ENCODE measurements around the gene FREM3. TPM values are rescaled to one million over a fixed set of nuclear protein-coding genes. Genes with fewer than 3 reads are reported as not detected.

FREM3 gene
- total RNA-seq, 3 donors from 2014 or later: 0.15 TPM; not detected in 2

GRCh38 chr4:143558286-143558685 lies 142.2 kb downstream of the FREM3 start:
- Histone ChIP-seq H3K9me3 (no peaks in the 10 kb centered on the region), H3K4me3 (no peak overlapping the region)
- intact Hi-C loops (cut with DNase I; ENCODE audit: low total_unique reads): no loop called here

DNA sequence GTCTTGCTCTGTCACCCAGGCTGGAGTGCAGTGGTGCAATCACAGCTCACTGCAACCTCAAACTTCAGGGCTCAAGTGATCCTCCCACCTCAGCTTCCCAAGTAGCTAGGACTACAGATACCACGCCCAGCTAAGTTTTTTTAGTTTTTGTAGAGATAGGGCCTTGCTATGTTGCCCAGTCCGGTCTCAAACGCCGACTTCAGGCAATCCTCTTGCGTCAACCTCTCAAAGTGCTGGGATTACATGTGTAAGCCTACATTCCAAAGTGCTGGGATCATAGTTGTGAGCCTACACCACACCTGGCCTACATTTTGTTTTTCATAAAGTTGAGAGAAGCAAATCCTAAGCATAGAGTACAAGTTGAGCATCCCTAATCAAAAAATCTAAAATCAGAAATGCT lies 144.8 kb downstream of the FREM3 start:
- TF ChIP-seq CTCF (IDR thresholded peaks at IDR 0.05): no peak
- TF ChIP-seq POLR2A (IDR thresholded peaks at IDR 0.05): no peak
- no peak for TF ChIP-seq POLR2AphosphoS5 (IDR thresholded peaks at IDR 0.05)
- no peaks in the 10 kb centered on the region for H3K4me1 ChIP-seq
- intact Hi-C loops (cut with DNase I; ENCODE audit: low total_unique reads): no loop called here
- no peak overlapping the region for H3K4me3 ChIP-seq
- no peaks in the 10 kb centered on the region for H3K36me3 ChIP-seq
- H3K9me3 ChIP-seq: no peaks in the 10 kb centered on the region
- no peak for DNase-seq (ENCODE audit: low spot score in 2 of 2)
- H3K27me3 ChIP-seq: no peaks in the 10 kb centered on the region
- no peak overlapping the region for H3K27ac ChIP-seq

More at GRCh38 chr4:143558286-143558685, 142.2 kb downstream of the FREM3 start:
- DNase-seq (ENCODE audit: low spot score in 2 of 2): no peak
- Histone ChIP-seq H3K36me3 (no peaks in the 10 kb centered on the region), H3K4me1 (no peaks in the 10 kb centered on the region), H3K27ac (no peak overlapping the region), H3K27me3 (no peaks in the 10 kb centered on the region)
- TF ChIP-seq POLR2AphosphoS5 (IDR thresholded peaks at IDR 0.05) (no peak), CTCF (IDR thresholded peaks at IDR 0.05) (no peak), POLR2A (IDR thresholded peaks at IDR 0.05) (no peak)

GRCh38 chr4:143554728-143555597 lies 145.5 kb downstream of the FREM3 start:
- no peaks in the 10 kb centered on the region for H3K4me1 ChIP-seq
- intact Hi-C loops (cut with DNase I; ENCODE audit: low total_unique reads): no loop called here
- H3K9me3 ChIP-seq: no peaks in the 10 kb centered on the region
- no peak overlapping the region for H3K4me3 ChIP-seq
- H3K36me3 ChIP-seq: no peaks in the 10 kb centered on the region
- no peak for DNase-seq (ENCODE audit: low spot score in 2 of 2)
- no peak overlapping the region for H3K27ac ChIP-seq
- TF ChIP-seq CTCF (IDR thresholded peaks at IDR 0.05): no peak
- TF ChIP-seq POLR2A (IDR thresholded peaks at IDR 0.05): no peak
- no peak for TF ChIP-seq POLR2AphosphoS5 (IDR thresholded peaks at IDR 0.05)
- no peaks in the 10 kb centered on the region for H3K27me3 ChIP-seq

GRCh38 chr4:143549928-143550327 lies 150.5 kb downstream of the FREM3 start:
- peaks cover 10% of the 10 kb centered on the region for H3K36me3 ChIP-seq
- no peak for TF ChIP-seq POLR2AphosphoS5 (IDR thresholded peaks at IDR 0.05)

DNA sequence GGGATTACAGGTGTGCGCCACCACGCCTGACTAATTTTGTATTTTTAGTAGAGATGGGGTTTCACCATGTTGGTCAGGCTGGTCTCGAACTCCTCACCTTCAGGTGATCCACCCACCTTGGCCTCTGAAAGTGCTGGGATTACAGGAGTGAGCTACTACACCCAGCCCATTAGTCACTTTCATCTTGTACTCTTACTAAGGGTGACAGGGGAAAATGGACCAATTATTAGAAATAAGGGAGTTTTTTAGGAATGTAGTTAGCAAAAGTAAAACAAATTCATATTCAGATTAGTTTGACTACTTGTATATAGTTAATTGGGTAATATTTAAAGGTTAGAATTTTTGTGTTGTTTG lies 160.8 kb downstream of the FREM3 start:
- no peak for DNase-seq (ENCODE audit: low spot score in 2 of 2)
- no peaks in the 10 kb centered on the region for H3K4me1 ChIP-seq
- no peak overlapping the region for H3K27ac ChIP-seq
- no peaks in the 10 kb centered on the region for H3K9me3 ChIP-seq
- H3K27me3 ChIP-seq: no peaks in the 10 kb centered on the region
- intact Hi-C loops (cut with DNase I; ENCODE audit: low total_unique reads): no loop called here
- no peak overlapping the region for H3K4me3 ChIP-seq
- H3K36me3 ChIP-seq: peaks cover 8% of the 10 kb centered on the region
- TF ChIP-seq POLR2AphosphoS5 (IDR thresholded peaks at IDR 0.05): no peak
- no peak for TF ChIP-seq POLR2A (IDR thresholded peaks at IDR 0.05)
- no peak for TF ChIP-seq CTCF (IDR thresholded peaks at IDR 0.05)

More at GRCh38 chr4:143549928-143550327, 150.5 kb downstream of the FREM3 start:
- H3K27me3 ChIP-seq: no peaks in the 10 kb centered on the region
- no peak overlapping the region for H3K27ac ChIP-seq
- DNase-seq (ENCODE audit: low spot score in 2 of 2): no peak
- H3K4me3 ChIP-seq: no peak overlapping the region
- intact Hi-C loops (cut with DNase I; ENCODE audit: low total_unique reads): no loop called here
- H3K9me3 ChIP-seq: no peaks in the 10 kb centered on the region
- no peaks in the 10 kb centered on the region for H3K4me1 ChIP-seq
